HG03354 (cell line): ENCODE results near the gene NRCAM.
"Not testable (repeated sequence)": the region's sequence is repeated elsewhere in the genome, so short reads cannot be mapped to it uniquely, and the experiment has no call there.

Experiments
- ATAC-seq: cut with Tn5 transposase; IDR thresholded peaks from one replicate; pipeline ENCODE4 v1.9.1; 2021; ENCODE audit warnings: mild to moderate bottlenecking; ENCODE audit not compliant: unreplicated experiment, poor library complexity, severe bottlenecking

Gene NRCAM

GRCh38 chr7:108406222-108406890 lies 49.9 kb downstream of the NRCAM start:
- ATAC-seq = no peak

- ATAC-seq = no peak
Measured at GRCh38 chr7:108404509-108405420, 51.5 kb downstream of the NRCAM start.

GRCh38 chr7:108403597-108404217 lies 52.5 kb downstream of the NRCAM start:
- no peak for ATAC-seq

- peak; percentile 54 for ATAC-seq
Measured at GRCh38 chr7:108402865-108403264, 53.4 kb downstream of the NRCAM start.

GRCh38 chr7:108396080-108396479 lies 60.2 kb downstream of the NRCAM start:
- no peak for ATAC-seq

DNA sequence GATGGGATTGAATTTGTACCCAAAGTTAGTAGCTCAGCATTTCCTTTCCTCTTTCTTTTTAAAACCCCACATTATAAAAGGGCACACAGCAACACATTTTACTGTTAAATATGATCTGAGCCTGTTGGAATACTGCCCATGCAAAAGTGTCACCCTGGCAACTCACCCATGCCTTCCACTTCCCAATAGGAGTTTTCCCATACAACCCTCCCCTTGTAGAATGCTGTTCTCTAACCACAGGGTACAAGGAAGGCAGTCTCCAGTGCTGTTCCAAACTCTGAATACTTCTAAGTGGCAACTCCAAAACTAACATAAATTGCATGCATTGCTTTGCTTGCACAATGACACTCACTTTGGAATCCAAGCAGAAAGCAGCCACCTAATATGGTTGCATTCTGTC lies 60.8 kb downstream of the NRCAM start:
- no peak for ATAC-seq

GRCh38 chr7:108393097-108393496 lies 63.1 kb downstream of the NRCAM start:
- not testable (repeated sequence) for ATAC-seq

GRCh38 chr7:108387686-108388085 lies 68.5 kb downstream of the NRCAM start:
- not testable (repeated sequence) for ATAC-seq

GRCh38 chr7:108385834-108386422 lies 70.3 kb downstream of the NRCAM start:
- ATAC-seq = no peak

- ATAC-seq = peak; percentile 71
Measured at GRCh38 chr7:108384716-108385483, 71.3 kb downstream of the NRCAM start.

DNA sequence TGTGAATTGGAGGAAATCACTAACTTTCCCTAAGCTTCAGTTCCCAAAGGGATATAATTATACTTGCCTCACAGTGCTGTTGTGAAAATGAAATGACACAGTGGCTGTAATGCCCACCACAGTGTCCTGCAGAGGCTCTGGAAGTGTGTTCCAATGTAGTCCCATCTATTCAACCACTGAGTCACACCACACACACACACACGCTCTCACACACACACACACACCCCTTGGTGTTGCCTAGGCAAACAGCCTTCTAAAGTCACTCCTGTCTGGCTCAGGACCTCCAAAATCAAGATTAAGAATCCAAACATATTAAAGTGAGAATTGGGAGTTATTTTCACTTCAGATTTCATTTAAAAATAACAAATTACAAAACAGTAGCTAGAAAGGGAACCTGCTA lies 73.3 kb downstream of the NRCAM start:
- ATAC-seq = no peak

GRCh38 chr7:108380517-108380916 lies 75.7 kb downstream of the NRCAM start:
- ATAC-seq = no peak

DNA sequence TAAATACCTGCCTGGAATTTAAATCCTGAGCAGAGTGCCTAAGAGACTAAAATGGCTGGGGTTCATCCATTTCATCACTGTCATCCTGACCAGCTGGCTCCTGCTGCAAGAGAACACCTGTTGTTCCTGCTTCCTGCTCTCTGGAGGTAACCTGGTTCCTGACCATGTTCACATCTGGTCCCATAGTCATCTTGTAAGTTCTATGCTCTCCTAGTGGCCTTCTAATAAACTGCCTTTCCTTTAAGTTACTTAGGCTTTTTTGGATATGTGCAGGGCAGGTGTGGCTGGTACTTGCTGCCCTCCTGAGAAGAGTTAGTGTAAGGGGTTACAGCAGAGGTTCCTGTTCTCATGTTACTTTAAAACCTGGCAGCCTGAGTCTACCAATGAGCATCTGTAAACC lies 80.0 kb downstream of the NRCAM start:
- ATAC-seq = no peak

- ATAC-seq = no peak
Measured at GRCh38 chr7:108375668-108376067, 80.6 kb downstream of the NRCAM start.

DNA sequence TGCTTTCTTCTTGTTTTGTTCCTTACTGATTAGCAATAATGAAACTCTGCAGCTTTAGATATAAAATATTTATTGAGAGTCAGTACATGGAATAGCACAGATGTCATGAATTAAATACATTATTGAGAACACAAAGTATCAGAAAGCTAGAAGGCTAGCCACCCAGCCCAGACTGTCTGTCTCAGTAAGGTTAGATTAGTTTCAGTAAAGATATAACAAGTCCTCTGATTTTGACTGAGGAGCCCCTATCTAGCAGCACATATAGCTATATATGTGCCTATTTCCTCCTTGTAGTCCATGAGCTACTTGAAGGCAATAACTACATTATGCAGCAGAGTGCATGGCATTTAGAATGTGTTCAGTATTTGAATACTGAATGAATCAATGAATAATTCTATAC lies 81.3 kb downstream of the NRCAM start:
- ATAC-seq = no peak

DNA sequence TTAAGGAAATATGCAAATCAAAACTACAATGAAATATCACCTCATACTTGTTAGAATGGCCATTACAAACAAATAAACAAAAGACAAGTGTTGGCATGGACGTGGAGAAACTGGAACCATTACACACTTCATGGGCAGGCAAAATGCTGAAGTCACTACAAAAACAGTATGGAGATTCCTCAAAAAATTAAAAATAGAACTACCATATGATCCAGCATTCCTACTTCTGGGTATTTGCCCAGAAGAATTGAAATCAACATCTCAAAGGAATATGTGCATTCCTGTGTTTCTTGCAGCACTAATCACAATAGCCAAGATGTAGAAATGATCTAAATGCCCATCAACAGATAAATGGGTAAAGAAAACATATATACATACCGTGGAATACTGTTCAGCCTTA lies 83.6 kb downstream of the NRCAM start:
- no peak for ATAC-seq

DNA sequence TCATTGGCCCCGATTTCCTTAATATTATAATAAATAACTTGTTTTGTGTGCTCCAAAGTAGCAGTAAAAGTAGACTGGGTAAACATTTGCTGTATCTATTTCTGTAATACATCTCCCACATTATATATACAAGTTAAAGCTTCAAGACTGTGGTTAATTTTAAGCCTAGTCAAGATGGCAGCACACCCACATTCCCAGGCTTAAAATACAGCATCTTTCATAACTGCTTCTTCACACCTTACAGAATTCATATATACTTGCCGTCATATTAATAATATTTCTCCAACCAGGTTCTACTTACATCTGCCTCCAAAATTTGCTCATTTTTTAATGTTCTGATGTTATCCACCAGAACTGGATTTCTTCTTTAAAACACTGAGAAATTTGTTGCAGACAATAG lies 85.6 kb downstream of the NRCAM start:
- no peak for ATAC-seq

GRCh38 chr7:108368466-108368865 lies 87.8 kb downstream of the NRCAM start:
- ATAC-seq = no peak

GRCh38 chr7:108367946-108368345 lies 88.3 kb downstream of the NRCAM start:
- ATAC-seq = no peak

DNA sequence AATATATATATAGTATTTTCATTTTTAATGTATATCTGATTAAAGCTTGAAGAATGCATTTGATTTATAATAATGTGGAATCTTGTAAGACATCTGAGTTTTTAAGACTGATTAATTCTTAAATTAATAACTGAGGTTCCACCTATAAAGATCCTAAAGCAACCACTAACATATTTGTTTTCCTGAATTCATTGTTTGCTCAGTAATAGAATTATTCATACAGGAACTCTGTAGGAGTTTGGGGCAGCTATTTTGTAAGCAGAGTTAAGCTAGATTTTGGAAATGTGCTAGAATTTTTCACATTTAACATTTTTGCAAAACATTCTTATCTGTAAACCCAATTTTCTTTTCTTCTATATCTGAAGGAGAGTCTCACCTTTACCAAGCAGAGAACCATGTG lies 88.9 kb downstream of the NRCAM start:
- ATAC-seq = no peak
